Glutamatergic neuron (in vitro differentiated cells): ENCODE results near the gene MTSS2. TPM values are rescaled to one million over a fixed set of nuclear protein-coding genes. Genes with fewer than 3 reads are reported as not detected.

Experiments used
- DNase-seq: peaks from one replicate; pipeline ENCODE4 v3.0.0; 2022
- H3K27ac Mint-ChIP-seq: one replicate; pipeline ENCODE4 v1.8.0; 2020; ENCODE audit warnings: mild to moderate bottlenecking, mixed read lengths, inconsistent platforms; ENCODE audit not compliant: unreplicated experiment
- H3K27me3 Mint-ChIP-seq: one replicate; pipeline ENCODE4 v1.8.0; 2020; ENCODE audit warnings: mild to moderate bottlenecking, moderate library complexity, mixed read lengths, inconsistent platforms; ENCODE audit not compliant: unreplicated experiment
- H3K36me3 Mint-ChIP-seq: one replicate; pipeline ENCODE4 v1.8.0; 2020; ENCODE audit warnings: mild to moderate bottlenecking, mixed read lengths, inconsistent platforms; ENCODE audit not compliant: unreplicated experiment
- H3K4me1 Mint-ChIP-seq: one replicate; pipeline ENCODE4 v1.8.0; 2020; ENCODE audit warnings: mild to moderate bottlenecking, low read depth, mixed read lengths, inconsistent platforms; ENCODE audit not compliant: unreplicated experiment
- H3K4me3 Mint-ChIP-seq: one replicate; pipeline ENCODE4 v1.8.0; 2020; ENCODE audit warnings: mild to moderate bottlenecking, mixed read lengths, inconsistent platforms; ENCODE audit not compliant: unreplicated experiment
- H3K9me3 Mint-ChIP-seq: one replicate; pipeline ENCODE4 v1.8.0; 2020; ENCODE audit warnings: mild to moderate bottlenecking, moderate library complexity, mixed read lengths, inconsistent platforms; ENCODE audit not compliant: unreplicated experiment
- CTCF ChIP-seq: fragments of 200-600 bp; sonication (generic); IDR thresholded peaks from one replicate; pipeline ENCODE4 v1.5.0; 2021; ENCODE audit not compliant: partially characterized antibody, unreplicated experiment
- total RNA-seq: library from RNA; stranded (reverse); fragmentation: NEBNext Ultra II Directional; extraction: Animal tissue kit (Norgen Biotek cat#: 25700); gene quantifications from one replicate; pipeline ENCODE4 v1.2.1, GENCODE V29; 2021; ENCODE audit not compliant: unreplicated experiment

Gene MTSS2
- total RNA-seq, 1 donor from 2014 or later, result 36.2 TPM

- Mint-ChIP-seq H3K36me3 (no peaks in the 10 kb centered on the region), H3K4me1 (peaks cover 32% of the 10 kb centered on the region), H3K27ac (no peak overlapping the region), H3K4me3 (peak overlapping the region; percentile 12), H3K27me3 (peaks cover 4% of the 10 kb centered on the region), H3K9me3 (peaks cover 3% of the 10 kb centered on the region)
- TF ChIP-seq CTCF, result no peak
- no peak for DNase-seq
Measured at GRCh38 chr16:70711211-70712031, 25.6 kb upstream of the MTSS2 start.

- peak overlapping the region; percentile 15 for H3K27ac Mint-ChIP-seq
- no peak overlapping the region for H3K4me3 Mint-ChIP-seq
- H3K36me3 Mint-ChIP-seq, result no peaks in the 10 kb centered on the region
- H3K4me1 Mint-ChIP-seq, result peaks cover 28% of the 10 kb centered on the region
- DNase-seq, result no peak
- no peak for TF ChIP-seq CTCF
- H3K9me3 Mint-ChIP-seq, result peaks cover 3% of the 10 kb centered on the region
- H3K27me3 Mint-ChIP-seq, result peaks cover 4% of the 10 kb centered on the region
Measured at GRCh38 chr16:70710422-70711210, 24.8 kb upstream of the MTSS2 start.

- no peak for DNase-seq
Measured at GRCh38 chr16:70709942-70710341, 24.1 kb upstream of the MTSS2 start.

GRCh38 chr16:70709457-70709856 is 23.6 kb upstream of the MTSS2 start:
- DNase-seq, result no peak
- H3K9me3 Mint-ChIP-seq, result peaks cover 3% of the 10 kb centered on the region
- no peak overlapping the region for H3K27ac Mint-ChIP-seq
- peaks cover 22% of the 10 kb centered on the region for H3K4me1 Mint-ChIP-seq
- no peak overlapping the region for H3K4me3 Mint-ChIP-seq
- peaks cover 4% of the 10 kb centered on the region for H3K27me3 Mint-ChIP-seq
- no peak for TF ChIP-seq CTCF
- H3K36me3 Mint-ChIP-seq, result no peaks in the 10 kb centered on the region

More at GRCh38 chr16:70709942-70710341, 24.1 kb upstream of the MTSS2 start:
- Mint-ChIP-seq H3K4me1 (peaks cover 22% of the 10 kb centered on the region), H3K27ac (no peak overlapping the region), H3K27me3 (peaks cover 4% of the 10 kb centered on the region), H3K4me3 (no peak overlapping the region), H3K9me3 (peaks cover 3% of the 10 kb centered on the region), H3K36me3 (no peaks in the 10 kb centered on the region)
- TF ChIP-seq CTCF, result no peak
